ENCODE results near the gene VWCE.

The VWCE gene

GRCh38 chr11:61339490-61339878 lies 44.4 kb upstream of the VWCE start:
- TF ChIP-seq EZH2 (optimal IDR thresholded peaks at IDR 0.05; ENCODE audit: low read depth, low read length) (no peak), EZH2phosphoT487 (IDR thresholded peaks at IDR 0.05; ENCODE audit: low read length) (no peak), CTCF (IDR thresholded peaks at IDR 0.05; ENCODE audit: low read length) (no peak)
- Histone ChIP-seq H3K9ac (ENCODE audit: low read length) (no peak overlapping the region), H3K27ac (ENCODE audit: low read length) (no peak overlapping the region), H2AFZ (ENCODE audit: low read length) (no peak overlapping the region), H3K4me1 (ENCODE audit: low read length) (peaks cover 15% of the 10 kb centered on the region), H3K4me3 (ENCODE audit: low read length) (no peak overlapping the region), H3K36me3 (replicated peaks; ENCODE audit: insufficient read depth, low read length) (no peaks in the 10 kb centered on the region), H3K27me3 (replicated peaks; ENCODE audit: insufficient read depth, low read length) (no peaks in the 10 kb centered on the region), H3F3A (ENCODE audit: insufficient read depth, low read length) (0 out of 2 replicates have a peak, but pooled peaks cover 4% of the 10 kb centered on the region), H3K4me2 (ENCODE audit: low read depth, low read length) (no peak overlapping the region), H3K9me2 (replicated peaks; ENCODE audit: insufficient read depth, low read length) (no peaks in the 10 kb centered on the region), H3K9me3 (replicated peaks; ENCODE audit: insufficient read depth, low read length) (no peaks in the 10 kb centered on the region), H4K20me1 (ENCODE audit: insufficient read depth, low read length) (no peaks in the 10 kb centered on the region), H3K79me2 (ENCODE audit: low read length) (no peaks in the 10 kb centered on the region)
- no peak for DNase-seq

GRCh38 chr11:61338783-61339489 lies 43.8 kb upstream of the VWCE start:
- TF ChIP-seq EZH2phosphoT487 (IDR thresholded peaks at IDR 0.05; ENCODE audit: low read length) = no peak
- no peak for TF ChIP-seq CTCF (IDR thresholded peaks at IDR 0.05; ENCODE audit: low read length)
- no peak for TF ChIP-seq EZH2 (optimal IDR thresholded peaks at IDR 0.05; ENCODE audit: low read depth, low read length)
- no peak overlapping the region for H2AFZ ChIP-seq (ENCODE audit: low read length)
- DNase-seq = no peak
- no peaks in the 10 kb centered on the region for H3K79me2 ChIP-seq (ENCODE audit: low read length)
- H3K4me3 ChIP-seq (ENCODE audit: low read length) = no peak overlapping the region
- no peaks in the 10 kb centered on the region for H3K9me2 ChIP-seq (replicated peaks; ENCODE audit: insufficient read depth, low read length)
- no peaks in the 10 kb centered on the region for H4K20me1 ChIP-seq (ENCODE audit: insufficient read depth, low read length)
- H3K27me3 ChIP-seq (replicated peaks; ENCODE audit: insufficient read depth, low read length) = no peaks in the 10 kb centered on the region
- H3K9ac ChIP-seq (ENCODE audit: low read length) = no peak overlapping the region
- 0 out of 2 replicates have a peak, but pooled peaks cover 4% of the 10 kb centered on the region for H3F3A ChIP-seq (ENCODE audit: insufficient read depth, low read length)
- no peaks in the 10 kb centered on the region for H3K36me3 ChIP-seq (replicated peaks; ENCODE audit: insufficient read depth, low read length)
- no peak overlapping the region for H3K27ac ChIP-seq (ENCODE audit: low read length)
- peaks cover 17% of the 10 kb centered on the region for H3K4me1 ChIP-seq (ENCODE audit: low read length)
- no peaks in the 10 kb centered on the region for H3K9me3 ChIP-seq (replicated peaks; ENCODE audit: insufficient read depth, low read length)
- no peak overlapping the region for H3K4me2 ChIP-seq (ENCODE audit: low read depth, low read length)

GRCh38 chr11:61337706-61338470 lies 42.8 kb upstream of the VWCE start:
- H3K4me1 ChIP-seq (ENCODE audit: low read length) = peaks cover 20% of the 10 kb centered on the region
- 0 out of 2 replicates have a peak, but pooled peaks cover 4% of the 10 kb centered on the region for H3F3A ChIP-seq (ENCODE audit: insufficient read depth, low read length)
- no peaks in the 10 kb centered on the region for H4K20me1 ChIP-seq (ENCODE audit: insufficient read depth, low read length)

More at GRCh38 chr11:61337706-61338470, 42.8 kb upstream of the VWCE start:
- Histone ChIP-seq H3K9me3 (replicated peaks; ENCODE audit: insufficient read depth, low read length) (no peaks in the 10 kb centered on the region), H2AFZ (ENCODE audit: low read length) (no peak overlapping the region), H3K36me3 (replicated peaks; ENCODE audit: insufficient read depth, low read length) (no peaks in the 10 kb centered on the region), H3K27me3 (replicated peaks; ENCODE audit: insufficient read depth, low read length) (no peaks in the 10 kb centered on the region), H3K4me3 (ENCODE audit: low read length) (no peak overlapping the region), H3K27ac (ENCODE audit: low read length) (no peak overlapping the region), H3K9ac (ENCODE audit: low read length) (no peak overlapping the region), H3K79me2 (ENCODE audit: low read length) (peaks cover 8% of the 10 kb centered on the region), H3K4me2 (ENCODE audit: low read depth, low read length) (no peak overlapping the region), H3K9me2 (replicated peaks; ENCODE audit: insufficient read depth, low read length) (no peaks in the 10 kb centered on the region)
- DNase-seq = no peak
- TF ChIP-seq EZH2phosphoT487 (IDR thresholded peaks at IDR 0.05; ENCODE audit: low read length) = no peak
- no peak for TF ChIP-seq EZH2 (optimal IDR thresholded peaks at IDR 0.05; ENCODE audit: low read depth, low read length)

Data from MM.1S (cell line).